Stimulated activated naive CD8-positive, alpha-beta T cell treated with anti-CD3 and anti-CD28 coated beads, Interleukin-15, Interleukin-2, amounts not matched to agents 100 ng/mL and 50 ng/mL, for 24 hours (primary cell): ENCODE data around the gene IL12B.

ENCODE experiments used
- H3K27ac Mint-ChIP-seq: one replicate; pipeline ENCODE4 v1.8.0; 2021; ENCODE audit warnings: mild to moderate bottlenecking, mixed read lengths
- H3K27me3 Mint-ChIP-seq: one replicate; pipeline ENCODE4 v1.8.0; 2021; ENCODE audit warnings: mixed read lengths
- H3K36me3 Mint-ChIP-seq: one replicate; pipeline ENCODE4 v1.8.0; 2021; ENCODE audit warnings: low read depth, mixed read lengths
- H3K4me1 Mint-ChIP-seq: one replicate; pipeline ENCODE4 v1.8.0; 2021; ENCODE audit warnings: low read depth, mixed read lengths
- H3K4me3 Mint-ChIP-seq: one replicate; pipeline ENCODE4 v1.8.0; 2021; ENCODE audit warnings: mild to moderate bottlenecking, mixed read lengths
- H3K9me3 Mint-ChIP-seq: one replicate; pipeline ENCODE4 v1.8.0; 2021; ENCODE audit warnings: mixed read lengths

IL12B gene

DNA sequence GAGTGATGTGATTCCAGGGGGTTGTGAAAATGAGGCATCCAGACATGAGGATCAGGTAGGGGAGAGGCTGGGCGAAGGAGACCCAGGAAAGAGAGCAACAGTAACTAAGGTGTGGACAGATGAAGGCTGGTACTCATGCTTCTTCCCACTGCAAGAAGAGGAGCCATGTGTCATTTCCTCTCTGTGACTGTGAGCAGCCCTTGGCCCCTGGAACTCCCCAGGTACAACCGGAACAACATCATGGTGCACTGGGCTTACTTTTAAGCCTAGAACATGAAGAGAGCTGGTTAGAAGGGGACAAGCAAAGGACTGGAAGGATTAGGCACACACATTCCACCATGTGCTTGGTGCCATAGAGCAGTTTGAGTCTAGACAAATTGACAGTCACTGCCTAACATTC lies 10.9 kb upstream of the IL12B start:
- Mint-ChIP-seq H3K4me3 (no peak overlapping the region), H3K36me3 (no peaks in the 10 kb centered on the region), H3K27me3 (peaks cover 9% of the 10 kb centered on the region), H3K9me3 (peaks cover 11% of the 10 kb centered on the region), H3K4me1 (peaks cover 65% of the 10 kb centered on the region), H3K27ac (peak overlapping the region; percentile 23)

DNA sequence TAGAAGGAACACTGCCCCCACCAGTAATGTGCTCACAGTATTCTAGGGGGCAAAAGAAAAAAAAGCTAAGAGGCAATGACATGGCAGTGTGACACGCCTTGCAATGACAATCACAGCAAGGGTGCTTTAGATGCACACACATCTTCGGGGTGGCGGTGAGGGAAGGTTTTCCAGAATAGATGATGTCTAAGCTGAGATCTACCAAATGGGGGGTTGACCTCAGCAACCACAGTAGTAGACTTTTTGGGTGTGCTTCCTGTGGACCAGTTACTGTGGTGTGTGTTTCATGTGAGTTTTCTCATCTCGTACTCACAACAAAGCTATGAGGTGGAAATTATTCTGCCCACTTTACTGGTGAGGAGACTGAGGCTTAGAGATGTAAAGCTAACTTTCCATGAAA lies 10.2 kb upstream of the IL12B start:
- Mint-ChIP-seq H3K36me3 (no peaks in the 10 kb centered on the region), H3K4me3 (no peak overlapping the region), H3K9me3 (peaks cover 11% of the 10 kb centered on the region), H3K27ac (no peak overlapping the region), H3K27me3 (peaks cover 4% of the 10 kb centered on the region), H3K4me1 (peaks cover 67% of the 10 kb centered on the region)

DNA sequence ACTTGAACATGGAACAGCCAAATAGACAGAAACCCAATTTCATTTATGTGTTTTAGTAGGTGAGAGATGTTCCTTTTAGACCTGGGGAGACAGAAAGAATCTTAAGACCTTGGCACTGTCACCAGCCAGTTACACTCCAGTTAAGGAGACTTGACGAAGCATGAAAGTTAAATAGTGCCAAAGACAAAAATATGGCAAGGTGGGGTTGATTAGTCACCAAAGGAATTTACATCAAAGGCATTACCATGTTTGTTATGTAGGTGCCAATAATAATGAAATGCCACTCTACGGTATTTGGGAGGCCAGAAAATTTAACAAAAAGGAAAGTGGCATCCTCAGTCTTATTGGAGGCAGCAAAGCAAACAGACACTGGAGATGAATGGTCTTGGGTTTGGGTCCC lies 9.2 kb upstream of the IL12B start:
- H3K27ac Mint-ChIP-seq = no peak overlapping the region
- peaks cover 5% of the 10 kb centered on the region for H3K9me3 Mint-ChIP-seq
- H3K4me3 Mint-ChIP-seq = no peak overlapping the region
- H3K4me1 Mint-ChIP-seq = peaks cover 67% of the 10 kb centered on the region
- no peaks in the 10 kb centered on the region for H3K27me3 Mint-ChIP-seq
- H3K36me3 Mint-ChIP-seq = no peaks in the 10 kb centered on the region

DNA sequence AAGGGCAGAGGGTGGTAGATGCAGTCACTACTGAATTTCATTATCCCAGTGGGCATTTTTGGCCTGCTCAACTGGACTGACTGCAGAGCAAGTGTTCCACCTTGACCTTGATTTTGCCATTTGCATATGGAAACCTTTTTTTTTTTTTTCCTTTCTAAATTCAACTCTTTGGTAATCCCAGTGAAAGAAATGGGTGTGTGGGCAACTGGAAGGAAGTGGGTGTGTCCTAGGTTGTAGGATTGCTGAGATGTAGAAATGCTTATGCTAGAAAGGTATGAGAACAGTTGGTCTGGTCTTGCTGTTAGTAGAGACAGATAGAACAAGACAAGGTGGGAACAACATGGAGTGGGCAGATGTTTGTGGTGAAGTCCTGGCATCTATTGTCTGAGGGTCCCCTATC lies 7.8 kb upstream of the IL12B start:
- Mint-ChIP-seq H3K9me3 (no peaks in the 10 kb centered on the region), H3K4me1 (peaks cover 58% of the 10 kb centered on the region), H3K4me3 (peak overlapping the region; percentile 15), H3K27me3 (no peaks in the 10 kb centered on the region), H3K36me3 (no peaks in the 10 kb centered on the region), H3K27ac (peak overlapping the region; percentile 84)

DNA sequence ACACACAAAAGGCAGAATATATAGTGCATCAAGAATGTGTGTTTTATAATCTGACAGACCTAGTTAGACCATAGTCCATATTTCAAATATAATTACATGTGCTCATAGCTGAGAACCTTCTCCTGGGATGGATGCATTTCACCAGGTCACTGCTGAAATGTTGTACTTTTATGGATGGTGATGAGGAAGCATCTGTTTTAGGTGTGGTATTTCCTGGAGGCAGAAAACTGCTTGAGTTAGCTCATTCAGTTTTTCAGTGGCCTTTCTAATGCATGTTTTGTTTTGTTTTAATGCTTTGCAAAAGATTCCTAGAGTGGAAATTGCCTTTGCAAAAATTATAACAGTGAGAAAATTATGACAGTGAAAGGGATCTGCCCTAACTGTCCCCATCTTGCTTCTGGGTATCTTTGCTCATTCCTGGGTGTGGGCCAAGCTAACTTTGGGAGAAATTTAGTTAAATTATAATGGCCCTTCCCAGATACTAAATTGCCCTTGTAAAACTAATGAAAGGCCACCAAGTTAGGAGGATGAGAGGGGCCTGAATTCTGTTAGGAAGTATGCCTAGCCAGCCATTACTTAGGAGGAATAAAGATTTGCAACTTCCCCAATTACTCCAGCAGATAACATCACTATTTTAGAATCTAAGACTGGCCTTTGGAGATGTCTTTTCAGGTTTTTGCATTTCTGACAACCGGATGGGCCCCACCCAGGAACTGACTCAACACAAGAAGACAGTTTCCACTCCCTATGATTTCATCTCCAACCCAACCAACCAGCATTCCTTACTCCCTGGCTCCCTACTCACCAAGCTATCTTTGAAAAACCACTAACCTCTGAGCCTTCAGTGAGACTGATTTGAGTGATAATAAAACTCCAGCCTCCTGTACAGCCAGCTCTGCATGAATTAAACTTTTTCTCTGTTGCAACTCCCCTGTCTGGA lies 7.0 kb upstream of the IL12B start:
- no peaks in the 10 kb centered on the region for H3K36me3 Mint-ChIP-seq
- H3K27ac Mint-ChIP-seq = peak overlapping the region; percentile 84
- peaks cover 60% of the 10 kb centered on the region for H3K4me1 Mint-ChIP-seq
- no peaks in the 10 kb centered on the region for H3K27me3 Mint-ChIP-seq
- H3K4me3 Mint-ChIP-seq = peak overlapping the region; percentile 15
- no peaks in the 10 kb centered on the region for H3K9me3 Mint-ChIP-seq

DNA sequence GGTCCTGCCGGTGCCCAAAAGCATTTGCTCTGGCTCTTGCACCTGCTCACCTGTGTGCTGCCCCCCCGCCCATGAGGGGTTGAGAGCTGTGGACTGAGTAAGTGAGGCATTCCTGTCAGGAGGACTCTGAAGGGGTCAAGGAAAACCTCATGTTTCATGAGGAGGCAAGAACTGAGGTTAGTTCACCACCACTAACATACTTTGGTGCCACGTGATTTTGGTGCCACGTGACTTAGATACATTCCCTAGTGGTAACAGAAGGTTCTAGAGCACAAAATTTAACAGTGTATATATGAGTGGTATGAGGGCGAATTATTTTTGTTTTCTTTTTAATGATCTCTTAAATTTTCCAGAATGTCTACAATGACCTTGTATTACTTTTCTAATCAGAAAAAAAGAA lies 6.3 kb upstream of the IL12B start:
- Mint-ChIP-seq H3K4me1 (peaks cover 60% of the 10 kb centered on the region), H3K27ac (peak overlapping the region; percentile 31), H3K9me3 (no peaks in the 10 kb centered on the region), H3K4me3 (no peak overlapping the region), H3K36me3 (no peaks in the 10 kb centered on the region), H3K27me3 (no peaks in the 10 kb centered on the region)

DNA sequence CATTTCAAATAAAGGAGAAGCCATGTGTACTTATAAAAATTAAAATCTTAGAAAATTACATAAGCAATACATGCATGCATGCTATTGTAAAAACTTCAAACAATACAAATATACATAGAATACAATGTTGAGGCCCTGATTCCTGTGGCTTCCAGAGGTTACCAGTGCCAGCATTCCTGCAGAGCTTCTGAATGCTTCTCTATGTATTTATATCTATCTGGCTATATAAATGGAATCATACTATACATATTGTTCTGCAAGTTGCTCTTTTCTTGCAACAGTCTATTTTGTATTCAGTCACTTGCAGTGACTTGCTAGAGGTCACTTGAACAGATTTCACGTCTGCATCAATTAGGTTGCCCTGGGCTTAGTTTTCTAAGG lies 3.2 kb upstream of the IL12B start:
- peaks cover 55% of the 10 kb centered on the region for H3K4me1 Mint-ChIP-seq

DNA sequence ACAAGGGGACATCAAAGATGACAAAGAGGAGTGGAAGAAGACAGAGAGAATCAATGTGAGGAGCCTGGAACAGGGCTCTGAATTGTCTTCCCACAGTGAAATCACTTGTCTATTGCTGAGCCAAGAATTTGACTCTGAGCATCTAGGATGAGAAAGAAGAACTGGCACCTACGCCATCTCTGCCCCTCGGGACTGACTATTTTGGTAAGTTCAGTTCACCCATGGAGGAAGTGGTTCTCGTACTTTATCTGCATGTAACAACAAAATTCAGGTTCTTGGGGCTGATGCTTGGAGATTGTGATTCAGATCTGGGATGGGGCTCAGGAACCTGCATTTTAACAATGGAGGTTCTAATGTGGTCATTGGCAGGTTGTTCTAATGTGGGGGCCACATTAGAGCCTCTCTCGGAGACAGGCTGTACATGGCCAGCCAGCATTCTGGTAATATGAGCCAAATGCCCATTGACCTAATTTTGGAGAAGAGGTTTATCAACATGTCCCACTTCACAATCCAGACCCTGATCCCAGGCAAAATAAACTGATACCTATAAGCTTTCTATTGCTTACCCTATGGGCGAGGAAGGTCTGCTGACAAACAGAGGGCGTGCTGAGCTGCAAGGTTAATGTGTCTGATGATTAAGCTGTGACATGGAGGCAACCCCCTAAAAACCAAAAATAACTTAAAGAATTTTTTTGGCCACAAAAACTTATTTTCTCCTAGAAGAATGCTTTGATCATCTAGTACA lies 2.7 kb upstream of the IL12B start:
- Mint-ChIP-seq H3K27ac (no peak overlapping the region), H3K36me3 (no peaks in the 10 kb centered on the region), H3K9me3 (no peaks in the 10 kb centered on the region), H3K4me1 (peaks cover 49% of the 10 kb centered on the region), H3K4me3 (no peak overlapping the region), H3K27me3 (peaks cover 11% of the 10 kb centered on the region)

More for the DNA sequence above, 3.2 kb upstream of the IL12B start:
- H3K36me3 Mint-ChIP-seq = no peaks in the 10 kb centered on the region
- no peak overlapping the region for H3K27ac Mint-ChIP-seq
- no peaks in the 10 kb centered on the region for H3K9me3 Mint-ChIP-seq
- peaks cover 11% of the 10 kb centered on the region for H3K27me3 Mint-ChIP-seq
- no peak overlapping the region for H3K4me3 Mint-ChIP-seq

DNA sequence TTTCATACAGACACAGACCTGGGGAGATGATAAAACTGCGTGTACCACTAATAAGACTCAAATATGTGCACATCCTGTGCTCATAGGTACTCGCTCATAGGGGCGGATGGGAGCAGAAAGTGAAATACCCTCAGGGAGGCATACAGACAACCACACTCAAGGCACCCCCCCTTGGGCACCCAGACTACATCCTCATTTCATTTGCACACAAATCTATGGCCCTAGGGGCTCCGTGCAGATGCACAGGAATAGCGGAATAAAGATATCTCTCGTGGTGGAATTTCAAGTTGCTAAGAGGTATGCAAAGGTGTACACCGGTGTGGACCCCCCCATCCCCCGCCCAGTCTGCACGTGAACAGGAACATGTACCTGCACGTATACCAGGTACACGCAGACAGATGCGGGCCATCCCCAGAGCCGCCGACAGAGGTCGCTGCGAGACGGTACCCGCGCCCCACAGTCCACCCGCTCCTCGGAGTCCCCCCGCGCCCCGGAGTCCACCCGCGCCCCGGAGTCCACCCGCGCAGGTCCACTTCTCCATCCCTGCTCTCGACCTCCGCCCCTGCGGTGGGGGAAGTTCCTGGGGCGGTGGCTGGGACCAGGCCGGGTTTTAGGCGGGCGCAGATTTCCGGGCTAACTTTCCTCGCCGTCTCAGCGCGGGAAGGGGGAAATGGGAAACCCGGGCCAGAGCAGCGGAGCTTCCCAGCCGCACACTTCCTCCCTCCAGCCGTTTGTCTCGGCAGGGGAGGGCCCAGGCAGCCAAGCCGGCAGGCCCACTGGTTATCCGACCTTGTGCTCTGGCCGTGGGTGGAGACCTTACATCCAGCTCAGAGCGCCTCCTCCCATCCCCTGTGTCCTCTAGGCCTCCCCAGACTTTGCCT lies 1.0 kb upstream of the IL12B start:
- no peaks in the 10 kb centered on the region for H3K9me3 Mint-ChIP-seq
- no peak overlapping the region for H3K27ac Mint-ChIP-seq
- no peaks in the 10 kb centered on the region for H3K36me3 Mint-ChIP-seq
- peaks cover 14% of the 10 kb centered on the region for H3K27me3 Mint-ChIP-seq
- H3K4me3 Mint-ChIP-seq = peak overlapping the region; percentile 67
- H3K4me1 Mint-ChIP-seq = peaks cover 33% of the 10 kb centered on the region

DNA sequence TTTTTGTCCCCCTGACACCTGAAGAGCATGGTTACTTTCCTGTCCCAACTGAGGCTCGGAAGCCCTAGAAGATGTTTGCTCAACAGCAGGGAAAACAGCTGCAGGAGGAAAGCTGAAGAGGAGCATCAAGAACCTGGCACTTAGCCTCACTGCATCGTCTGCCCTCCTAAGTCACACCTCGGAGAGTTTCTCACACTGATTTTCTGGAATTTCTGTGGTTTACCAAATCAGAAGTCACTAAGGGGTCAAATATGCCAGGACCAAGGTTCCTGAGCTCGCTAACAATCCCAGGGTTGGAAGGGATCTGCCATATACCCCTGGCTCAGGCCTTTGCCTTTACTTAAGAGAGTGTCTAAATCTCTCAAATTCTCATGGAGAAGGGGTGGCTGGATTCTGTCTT lies 5.3 kb downstream of the IL12B start:
- no peak overlapping the region for H3K27ac Mint-ChIP-seq
- peaks cover 23% of the 10 kb centered on the region for H3K27me3 Mint-ChIP-seq
- no peak overlapping the region for H3K4me3 Mint-ChIP-seq
- no peaks in the 10 kb centered on the region for H3K36me3 Mint-ChIP-seq
- no peaks in the 10 kb centered on the region for H3K4me1 Mint-ChIP-seq
- H3K9me3 Mint-ChIP-seq = no peaks in the 10 kb centered on the region

DNA sequence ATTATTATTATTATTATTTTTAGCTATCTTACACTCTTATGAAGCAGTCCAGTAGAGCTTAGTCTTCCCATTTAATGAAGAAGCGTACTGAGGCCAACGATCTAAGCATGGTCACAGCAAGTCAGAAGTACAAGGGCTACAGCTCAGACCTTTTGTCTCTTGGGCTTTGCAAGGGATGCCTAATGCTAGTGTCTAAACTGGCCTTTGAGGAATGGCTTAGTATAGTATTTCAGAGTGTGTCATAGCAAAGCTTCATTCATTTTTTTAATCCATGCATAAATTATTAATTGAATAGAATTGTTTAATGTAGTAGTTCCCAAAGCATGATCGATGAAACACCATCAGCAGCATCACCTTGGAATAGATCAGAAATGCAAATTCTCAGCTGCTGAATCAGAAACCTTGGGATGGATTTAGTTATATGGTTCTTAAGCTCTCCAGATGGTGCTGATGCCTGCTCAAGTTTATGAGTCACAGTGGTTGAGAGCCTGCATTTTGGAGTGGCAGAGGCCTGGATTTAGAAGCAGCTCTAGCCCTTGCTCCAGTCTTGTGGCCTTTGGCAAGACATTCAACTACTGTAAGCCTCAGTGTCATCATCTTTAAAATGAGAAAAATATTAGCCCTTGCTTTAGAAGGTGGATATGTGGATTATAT lies 6.1 kb downstream of the IL12B start:
- H3K4me3 Mint-ChIP-seq = no peak overlapping the region
- peaks cover 20% of the 10 kb centered on the region for H3K27me3 Mint-ChIP-seq
- no peaks in the 10 kb centered on the region for H3K4me1 Mint-ChIP-seq
- H3K27ac Mint-ChIP-seq = no peak overlapping the region
- H3K36me3 Mint-ChIP-seq = no peaks in the 10 kb centered on the region
- H3K9me3 Mint-ChIP-seq = no peaks in the 10 kb centered on the region

DNA sequence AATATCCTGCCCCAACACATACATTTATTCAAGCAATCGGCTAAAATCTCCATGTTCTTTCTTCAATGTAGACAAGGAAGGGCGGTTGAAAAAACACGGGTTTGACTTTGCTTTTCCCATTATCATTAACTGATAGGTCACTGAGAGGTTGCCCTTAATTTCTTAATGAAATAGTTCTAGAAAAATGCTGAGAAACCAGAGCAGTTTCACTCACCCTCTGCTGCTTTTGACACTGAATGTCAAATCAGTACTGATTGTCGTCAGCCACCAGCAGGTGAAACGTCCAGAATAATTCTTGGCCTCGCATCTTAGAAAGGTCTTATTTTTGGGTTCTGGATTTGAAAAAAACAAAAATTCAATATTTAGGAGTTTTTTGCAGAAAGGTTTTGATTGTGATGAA lies 8.1 kb downstream of the IL12B start:
- Mint-ChIP-seq H3K9me3 (no peaks in the 10 kb centered on the region), H3K4me1 (no peaks in the 10 kb centered on the region), H3K36me3 (no peaks in the 10 kb centered on the region), H3K27me3 (peaks cover 20% of the 10 kb centered on the region), H3K4me3 (no peak overlapping the region), H3K27ac (no peak overlapping the region)

DNA sequence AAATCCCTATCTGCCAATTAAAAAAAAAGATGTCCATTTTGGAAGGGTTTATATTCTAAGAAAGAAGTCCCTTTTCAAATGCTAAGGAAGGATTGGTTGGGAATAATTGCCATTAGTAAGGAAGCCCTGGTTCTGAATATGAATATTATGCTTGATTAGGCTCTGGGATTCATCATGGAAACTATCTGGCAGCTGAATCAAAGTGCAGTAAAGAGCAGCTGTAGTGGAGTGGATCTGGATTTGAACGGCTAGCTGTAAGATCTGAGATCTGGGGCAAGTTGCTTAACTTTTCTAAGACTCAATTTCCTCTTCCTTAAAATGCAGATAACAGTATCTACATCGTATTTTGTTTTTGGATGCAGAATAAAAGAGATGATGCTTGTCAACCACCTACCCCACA lies 10.5 kb downstream of the IL12B start:
- Mint-ChIP-seq H3K27ac (no peak overlapping the region), H3K36me3 (no peaks in the 10 kb centered on the region), H3K4me3 (no peak overlapping the region), H3K27me3 (peaks cover 14% of the 10 kb centered on the region), H3K9me3 (no peaks in the 10 kb centered on the region), H3K4me1 (no peaks in the 10 kb centered on the region)

DNA sequence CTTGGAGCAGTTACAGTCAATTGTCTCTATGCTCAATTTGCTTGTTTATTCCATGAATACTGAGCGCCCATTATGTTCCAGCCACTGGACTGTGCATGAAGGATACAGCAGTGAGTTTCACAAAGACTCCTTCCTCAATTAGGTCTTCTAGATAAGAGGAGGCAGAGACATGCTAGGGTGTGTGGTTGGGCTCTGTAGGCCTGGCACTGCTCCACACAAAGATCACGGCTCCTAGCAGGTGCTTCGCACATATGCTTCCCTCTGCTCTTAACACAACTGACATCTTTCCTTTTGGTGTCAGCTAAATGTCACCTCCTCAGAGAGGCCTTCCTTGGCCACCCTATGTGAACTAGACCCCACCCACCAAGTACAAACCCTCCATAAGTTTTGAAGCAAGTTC lies 10.9 kb downstream of the IL12B start:
- no peaks in the 10 kb centered on the region for H3K4me1 Mint-ChIP-seq
- peaks cover 10% of the 10 kb centered on the region for H3K27me3 Mint-ChIP-seq
- H3K36me3 Mint-ChIP-seq = no peaks in the 10 kb centered on the region
- H3K27ac Mint-ChIP-seq = no peak overlapping the region
- no peaks in the 10 kb centered on the region for H3K9me3 Mint-ChIP-seq
- no peak overlapping the region for H3K4me3 Mint-ChIP-seq
